Upper lobe of left lung (tissue), 4 donors: ENCODE results near the gene XYLT2.
"Not testable (repeated sequence)": the region's sequence is repeated elsewhere in the genome, so short reads cannot be mapped to it uniquely, and the experiment has no call there.

ENCODE experiments used
- CTCF ChIP-seq, 6 experiments: fragments of 450-650 bp in 4 of 6; fragments of 200-600 bp in 2 of 6; sonication (generic) in 2 of 6; IDR thresholded peaks; one replicate each; pipeline ENCODE4 v1.5.1; 2016 to 2019; ENCODE audit warnings: antibody characterized with exemption in 6 of 6
- POLR2A ChIP-seq, 4 donors: fragments of 450-650 bp; IDR thresholded peaks; one replicate each; pipeline ENCODE4 v1.5.1; 2016 to 2017; ENCODE audit warnings: antibody characterized with exemption in 4 of 4, mild to moderate bottlenecking in 2 of 4
- POLR2AphosphoS5 ChIP-seq, 2 donors: sonication (generic); formaldehyde crosslinking; IDR thresholded peaks; one replicate each; pipeline ENCODE4 v1.5.1; 2017; ENCODE audit warnings: antibody characterized with exemption in 2 of 2

GRCh38 chr17:50316660-50317059, 29.3 kb upstream of the XYLT2 start:
- TF ChIP-seq CTCF, POLR2AphosphoS5, POLR2A (IDR thresholded peaks at IDR 0.05): not testable (repeated sequence)
